Measurements from ENCODE around the gene LDHAL6A. TPM values are rescaled to one million over a fixed set of nuclear protein-coding genes. Genes with fewer than 3 reads are reported as not detected.

The LDHAL6A gene
- total and polyA plus RNA-seq, 2 donors from 2014 or later, result 0.47 TPM; not detected in 1

DNA sequence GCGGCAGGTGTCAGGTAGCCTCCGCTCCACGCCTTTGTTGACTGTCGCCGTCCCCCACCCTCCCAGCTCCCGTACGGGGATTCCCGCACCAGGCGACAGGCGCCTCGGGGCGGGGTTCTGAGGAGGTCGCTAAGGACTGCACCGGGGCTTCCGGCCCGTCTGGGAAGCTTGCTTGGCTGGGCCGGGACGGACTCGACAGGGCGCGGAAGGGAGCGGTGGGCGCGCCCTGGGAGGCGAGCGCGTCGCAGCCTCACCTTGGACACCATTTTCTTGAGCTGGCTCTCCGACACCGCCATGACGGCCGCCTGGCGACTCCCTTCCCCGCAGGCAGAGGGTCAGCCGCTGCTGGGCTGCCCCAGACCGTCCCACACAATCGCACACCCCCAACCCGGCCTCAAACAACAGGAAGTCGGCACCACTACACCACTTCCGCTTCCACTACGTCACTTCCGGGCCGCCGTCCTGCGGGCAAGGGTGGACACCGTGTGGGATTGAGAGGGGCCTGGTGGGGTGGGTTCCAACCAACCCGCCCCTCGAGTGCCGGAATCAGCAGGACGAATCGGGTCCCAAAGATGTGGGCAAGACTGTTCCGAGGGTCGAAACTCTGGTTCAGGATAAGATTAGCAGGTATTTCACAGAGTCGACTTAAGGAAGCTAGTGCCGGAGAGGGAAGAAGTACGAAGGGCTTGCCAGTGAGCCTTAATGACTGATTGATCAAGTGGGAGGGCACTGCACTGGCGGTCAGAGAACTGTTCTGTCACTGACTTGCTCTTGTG is 71.1 kb downstream of the LDHAL6A start, which contains the start of gene TSG101:
TSG101 (minus strand) TSS at position 422 of the 776 bp plus-strand sequence; CDS start at position 296, 126 bp downstream.
- intact Hi-C loops (cut with DNase I), result no loop called here
- no peaks in the 10 kb centered on the region for H3K27me3 ChIP-seq (ENCODE audit: control insufficient read depth, insufficient read depth, low read length)
- FAIRE-seq (no peak), DNase-seq (peak; percentile 98 to 99 (median 98))
- H3K9ac ChIP-seq (ENCODE audit: low read length in 3 of 3), result peak within 1 kb of the TSS; percentile 92 to 100 (median 94)
- H3K4me3 ChIP-seq (ENCODE audit: low read length in 3 of 3), result peak within 1 kb of the TSS; percentile 91 to 100 (median 97)
- H3K4me1 ChIP-seq (ENCODE audit: control insufficient read depth in 2 of 3, insufficient read depth in 2 of 3, low read depth in 1 of 3, low read length in 3 of 3), result peaks cover 0 to 11% (median 0%) of the 10 kb centered on the region in 3 donors
- no peaks in the 10 kb centered on the region for H3K9me3 ChIP-seq (ENCODE audit: control insufficient read depth in 2 of 3, insufficient read depth in 1 of 3, low read length in 3 of 3)
- no peaks in the 10 kb centered on the region for H3K36me3 ChIP-seq (ENCODE audit: control insufficient read depth in 2 of 3, insufficient read depth in 3 of 3, low read length in 3 of 3)
- no peak for TF ChIP-seq CTCF (IDR thresholded peaks at IDR 0.05; ENCODE audit: borderline replicate concordance, extremely low read depth, insufficient read depth)
- H3K27ac ChIP-seq (ENCODE audit: low read depth in 2 of 2, low read length in 2 of 2), result peak within 1 kb of the TSS; percentile 98 to 99

- FAIRE-seq (no peak), DNase-seq (peak in 1 of 5 donors; percentile 15)
- H3K9me3 ChIP-seq (ENCODE audit: control insufficient read depth in 2 of 3, insufficient read depth in 1 of 3, low read length in 3 of 3), result no peaks in the 10 kb centered on the region
- peak overlapping the region; percentile 98 to 99 for H3K27ac ChIP-seq (ENCODE audit: low read depth in 2 of 2, low read length in 2 of 2)
- H3K4me1 ChIP-seq (ENCODE audit: control insufficient read depth in 2 of 3, insufficient read depth in 2 of 3, low read depth in 1 of 3, low read length in 3 of 3), result peaks cover 0 to 11% (median 0%) of the 10 kb centered on the region in 3 donors
- no peaks in the 10 kb centered on the region for H3K36me3 ChIP-seq (ENCODE audit: control insufficient read depth in 2 of 3, insufficient read depth in 3 of 3, low read length in 3 of 3)
- no peak for TF ChIP-seq CTCF (IDR thresholded peaks at IDR 0.05; ENCODE audit: borderline replicate concordance, extremely low read depth, insufficient read depth)
- peak overlapping the region; percentile 92 to 100 (median 94) for H3K9ac ChIP-seq (ENCODE audit: low read length in 3 of 3)
- intact Hi-C loops (cut with DNase I), result no loop called here
- H3K27me3 ChIP-seq (ENCODE audit: control insufficient read depth, insufficient read depth, low read length), result no peaks in the 10 kb centered on the region
- peak overlapping the region; percentile 91 to 100 (median 97) for H3K4me3 ChIP-seq (ENCODE audit: low read length in 3 of 3)
Observed at GRCh38 chr11:18527512-18527911, 71.9 kb downstream of the LDHAL6A start.

Other genes with a start within 250 kb of the LDHAL6A start
- gene SAA4, start 219.1 kb upstream of the LDHAL6A start, total RNA-seq, result 1.3 TPM
- not detected for gene SAA4, start 219.1 kb upstream of the LDHAL6A start, polyA plus RNA-seq (ENCODE audit: insufficient read depth, low read depth, low replicate concordance)
- 82.0 TPM for gene SAA2, start 207.2 kb upstream of the LDHAL6A start, total RNA-seq
- 4.4 TPM for gene SAA2, start 207.2 kb upstream of the LDHAL6A start, polyA plus RNA-seq (ENCODE audit: insufficient read depth, low read depth, low replicate concordance)
- gene SAA1, start 189.6 kb upstream of the LDHAL6A start, total RNA-seq, result 192 TPM
- 6.4 TPM for gene SAA1, start 189.6 kb upstream of the LDHAL6A start, polyA plus RNA-seq (ENCODE audit: insufficient read depth, low read depth, low replicate concordance)
- gene HPS5, start 133.7 kb upstream of the LDHAL6A start, total RNA-seq, result 17.2 TPM
- 7.7 TPM for gene HPS5, start 133.7 kb upstream of the LDHAL6A start, polyA plus RNA-seq (ENCODE audit: insufficient read depth, low read depth, low replicate concordance)
- gene GTF2H1, start 133.3 kb upstream of the LDHAL6A start, total RNA-seq, result 43.2 TPM
- gene GTF2H1, start 133.3 kb upstream of the LDHAL6A start, polyA plus RNA-seq (ENCODE audit: insufficient read depth, low read depth, low replicate concordance), result 21.4 TPM
- gene LDHA, start 61.3 kb upstream of the LDHAL6A start, total RNA-seq, result 755 TPM
- 466 TPM for gene LDHA, start 61.3 kb upstream of the LDHAL6A start, polyA plus RNA-seq (ENCODE audit: insufficient read depth, low read depth, low replicate concordance)
- gene LDHC, start 43.5 kb upstream of the LDHAL6A start, total RNA-seq, result not detected
- gene LDHC, start 43.5 kb upstream of the LDHAL6A start, polyA plus RNA-seq (ENCODE audit: insufficient read depth, low read depth, low replicate concordance), result 3.9 TPM
- 61.3 TPM for gene TSG101, start 71.1 kb downstream of the LDHAL6A start, total RNA-seq
- 91.7 TPM for gene TSG101, start 71.1 kb downstream of the LDHAL6A start, polyA plus RNA-seq (ENCODE audit: insufficient read depth, low read depth, low replicate concordance)
- gene UEVLD, start 132.9 kb downstream of the LDHAL6A start, total RNA-seq, result 23.1 TPM
- gene UEVLD, start 132.9 kb downstream of the LDHAL6A start, polyA plus RNA-seq (ENCODE audit: insufficient read depth, low read depth, low replicate concordance), result 8.0 TPM
- 3.6 TPM for gene MISFA, start 143.9 kb downstream of the LDHAL6A start, total RNA-seq
- gene MISFA, start 143.9 kb downstream of the LDHAL6A start, polyA plus RNA-seq (ENCODE audit: insufficient read depth, low read depth, low replicate concordance), result 6.6 TPM
- gene SPTY2D1, start 178.5 kb downstream of the LDHAL6A start, total RNA-seq, result 21.9 TPM
- 4.8 TPM for gene SPTY2D1, start 178.5 kb downstream of the LDHAL6A start, polyA plus RNA-seq (ENCODE audit: insufficient read depth, low read depth, low replicate concordance)
- gene TMEM86A, start 242.9 kb downstream of the LDHAL6A start, total RNA-seq, result 7.4 TPM
- gene TMEM86A, start 242.9 kb downstream of the LDHAL6A start, polyA plus RNA-seq (ENCODE audit: insufficient read depth, low read depth, low replicate concordance), result 17.1 TPM

All from kidney (tissue), 14 donors.